Activated B cell treated with CpG ODN at 0.5 μM for 24 hours (primary cell): Measurements from ENCODE around the gene RBM27. TPM values are rescaled to one million over a fixed set of nuclear protein-coding genes. Genes with fewer than 3 reads are reported as not detected.
"Not testable (repeated sequence)": the region's sequence is repeated elsewhere in the genome, so short reads cannot be mapped to it uniquely, and the experiment has no call there.

Experiments used
- ATAC-seq: fragments of 200-7000 bp; cut with Tn5 transposase; one replicate; pipeline ENCODE4 v1.10.0; 2021; ENCODE audit warnings: low read depth, mild to moderate bottlenecking, moderate library complexity
- CTCF ChIA-PET: fragments of 350-600 bp; sonication (Branson Sonifier 250); formaldehyde crosslinking; loops from one replicate; lab custom pipeline; 2021; ENCODE audit warnings: antibody characterized with exemption; lab: Charles Lee
- POLR2A ChIA-PET: fragments of 350-600 bp; sonication (Branson Sonifier 250); formaldehyde crosslinking; loops from one replicate; lab custom pipeline; 2021; ENCODE audit warnings: antibody characterized with exemption; lab: Charles Lee
- DNase-seq: peaks from one replicate; pipeline ENCODE4 v3.0.0; 2022
- H3K27ac Mint-ChIP-seq: one replicate; pipeline ENCODE4 v1.8.0; 2020; ENCODE audit warnings: mixed read lengths
- H3K27me3 Mint-ChIP-seq: one replicate; pipeline ENCODE4 v1.8.0; 2021; ENCODE audit warnings: mixed read lengths
- H3K36me3 Mint-ChIP-seq: one replicate; pipeline ENCODE4 v1.8.0; 2021; ENCODE audit warnings: low read depth, mixed read lengths
- H3K4me1 Mint-ChIP-seq: one replicate; pipeline ENCODE4 v1.8.0; 2021; ENCODE audit warnings: mixed read lengths
- H3K4me3 Mint-ChIP-seq: one replicate; pipeline ENCODE4 v1.8.0; 2020; ENCODE audit warnings: mild to moderate bottlenecking, mixed read lengths
- H3K9me3 Mint-ChIP-seq: one replicate; pipeline ENCODE4 v1.8.0; 2020; ENCODE audit warnings: mixed read lengths
- CTCF ChIP-seq: fragments of 200-600 bp; IDR thresholded peaks from one replicate; pipeline ENCODE4 v1.8.0; 2022; ENCODE audit warnings: antibody characterized with exemption, mild to moderate bottlenecking
- intact Hi-C: fragments of 100-400 bp; cut with micrococcal nuclease; formaldehyde crosslinking; loops from one replicate; pipeline ENCODE4 v1.15.1; 2024
- total RNA-seq: library from RNA; stranded (reverse); gene quantifications from 2 replicates; pipeline ENCODE4 v1.2.3, GENCODE V29; 2022

The RBM27 gene
- total RNA-seq, 1 donor from 2014 or later = 28.5 TPM

- H3K9me3 Mint-ChIP-seq = no peaks in the 10 kb centered on the region
- peaks cover 19% of the 10 kb centered on the region for H3K4me1 Mint-ChIP-seq
- ATAC-seq (no peak), DNase-seq (no peak)
- no peak overlapping the region for H3K4me3 Mint-ChIP-seq
- POLR2A ChIA-PET = no interaction called here
- peaks cover 2% of the 10 kb centered on the region for H3K27me3 Mint-ChIP-seq
- intact Hi-C loops = no loop called here
- CTCF ChIA-PET = no interaction called here
- no peak overlapping the region for H3K27ac Mint-ChIP-seq
- TF ChIP-seq CTCF = no peak
- peaks cover 6% of the 10 kb centered on the region for H3K36me3 Mint-ChIP-seq
Measured at GRCh38 chr5:146185161-146185560, 18.2 kb upstream of the RBM27 start.

GRCh38 chr5:146188358-146188757 lies 15.0 kb upstream of the RBM27 start:
- DNase-seq (no peak), ATAC-seq (no peak)
- intact Hi-C loops = no loop called here
- ChIA-PET CTCF (no interaction called here), POLR2A (interaction anchor here (0.9 to 1.8 kb wide), 2 partner anchors 13 to 15 kb away, joined by 4 to 5 read pairs; no protein-coding TSS in a partner anchor)
- Mint-ChIP-seq H3K9me3 (no peaks in the 10 kb centered on the region), H3K36me3 (no peaks in the 10 kb centered on the region), H3K27ac (no peak overlapping the region), H3K27me3 (peaks cover 14% of the 10 kb centered on the region), H3K4me1 (no peaks in the 10 kb centered on the region), H3K4me3 (no peak overlapping the region)
- TF ChIP-seq CTCF = no peak

- DNase-seq (no peak), ATAC-seq (no peak)
- intact Hi-C loops = no loop called here
- no peaks in the 10 kb centered on the region for H3K4me1 Mint-ChIP-seq
- H3K9me3 Mint-ChIP-seq = no peaks in the 10 kb centered on the region
- CTCF ChIA-PET = no interaction called here
- H3K4me3 Mint-ChIP-seq = no peak overlapping the region
- POLR2A ChIA-PET = no interaction called here
- H3K36me3 Mint-ChIP-seq = no peaks in the 10 kb centered on the region
- H3K27me3 Mint-ChIP-seq = peaks cover 22% of the 10 kb centered on the region
- no peak for TF ChIP-seq CTCF
- H3K27ac Mint-ChIP-seq = no peak overlapping the region
Measured at GRCh38 chr5:146192571-146193043, 10.8 kb upstream of the RBM27 start.

- intact Hi-C loops = no loop called here
- no peak overlapping the region for H3K27ac Mint-ChIP-seq
- DNase-seq (no peak), ATAC-seq (no peak)
- ChIA-PET CTCF (no interaction called here), POLR2A (no interaction called here)
- H3K4me1 Mint-ChIP-seq = no peaks in the 10 kb centered on the region
- no peak for TF ChIP-seq CTCF
- H3K4me3 Mint-ChIP-seq = no peak overlapping the region
- H3K27me3 Mint-ChIP-seq = peaks cover 22% of the 10 kb centered on the region
- no peaks in the 10 kb centered on the region for H3K36me3 Mint-ChIP-seq
- no peaks in the 10 kb centered on the region for H3K9me3 Mint-ChIP-seq
Measured at GRCh38 chr5:146193285-146193684, 10.1 kb upstream of the RBM27 start.

- peaks cover 20% of the 10 kb centered on the region for H3K27me3 Mint-ChIP-seq
- H3K9me3 Mint-ChIP-seq, H3K36me3 Mint-ChIP-seq, CTCF ChIA-PET, H3K4me1 Mint-ChIP-seq, H3K4me3 Mint-ChIP-seq, DNase-seq, intact Hi-C loops, ATAC-seq, POLR2A ChIA-PET, H3K27ac Mint-ChIP-seq: not testable (repeated sequence)
Measured at GRCh38 chr5:146194997-146195396, 8.4 kb upstream of the RBM27 start.
